CD4-positive, alpha-beta T cell (primary cell): Measurements from ENCODE around the gene CIAO2A. TPM values are rescaled to one million over a fixed set of nuclear protein-coding genes. Genes with fewer than 3 reads are reported as not detected.

Experiments
- ATAC-seq: fragments of 200-7000 bp; cut with Tn5 transposase; one replicate; pipeline ENCODE4 v1.10.0; 2022; ENCODE audit warnings: mild to moderate bottlenecking; ENCODE audit not compliant: poor library complexity
- CTCF ChIA-PET: fragments of 350-600 bp; sonication (Branson Sonifier 250); formaldehyde crosslinking; loops from one replicate; lab custom pipeline; 2021; ENCODE audit warnings: antibody characterized with exemption, inconsistent platforms; lab: Charles Lee
- POLR2A ChIA-PET: fragments of 350-600 bp; sonication (Branson Sonifier 250); formaldehyde crosslinking; loops from one replicate; lab custom pipeline; 2021; ENCODE audit warnings: antibody characterized with exemption, inconsistent platforms; lab: Charles Lee
- DNase-seq, 14 experiments: peaks; one replicate each; pipeline ENCODE4 v3.0.0-alpha.2; 2013 to 2020; ENCODE audit warnings: mixed read lengths in 2 of 14
- H3K27ac ChIP-seq, 2 donors: one replicate each; pipeline versions ENCODE4 v1.5.1 to v1.7.0; 2013; ENCODE audit warnings: low read length in 2 of 2, low read depth in 1 of 2, mild to moderate bottlenecking in 1 of 2
- H3K27me3 ChIP-seq, 2 experiments: 1 replicate in 1 of 2; 2 replicates in 1 of 2; pipeline versions ENCODE4 v1.6.1 to v1.7.0; 2013; ENCODE audit warnings: low read length in 2 of 2, control low read depth in 1 of 2, mild to moderate bottlenecking in 1 of 2, moderate library complexity in 1 of 2; ENCODE audit not compliant: insufficient read depth in 2 of 2, control insufficient read depth in 1 of 2
- H3K36me3 ChIP-seq: one replicate; pipeline ENCODE4 v1.6.1; 2013; ENCODE audit warnings: low read length, control low read depth; ENCODE audit not compliant: insufficient read depth
- H3K4me1 ChIP-seq: one replicate; pipeline ENCODE4 v1.6.1; 2013; ENCODE audit warnings: low read length, control low read depth; ENCODE audit not compliant: insufficient read depth
- H3K4me3 ChIP-seq: one replicate; pipeline ENCODE4 v1.5.1; 2013; ENCODE audit warnings: mild to moderate bottlenecking, low read length, moderate library complexity
- H3K9me3 ChIP-seq, 2 experiments: 1 replicate in 1 of 2; 2 replicates in 1 of 2; pipeline versions ENCODE4 v1.6.1 to v1.7.0; 2013; ENCODE audit warnings: low read length in 2 of 2, mild to moderate bottlenecking in 2 of 2, control low read depth in 1 of 2, moderate library complexity in 1 of 2; ENCODE audit not compliant: control insufficient read depth in 1 of 2, insufficient read depth in 1 of 2
- H3K27ac Mint-ChIP-seq: one replicate; pipeline ENCODE4 v1.8.0; 2020; ENCODE audit warnings: mixed read lengths
- H3K27me3 Mint-ChIP-seq: one replicate; pipeline ENCODE4 v1.8.0; 2021; ENCODE audit warnings: mixed read lengths
- H3K36me3 Mint-ChIP-seq: one replicate; pipeline ENCODE4 v1.8.0; 2021; ENCODE audit warnings: low read depth, mixed read lengths
- H3K4me1 Mint-ChIP-seq: one replicate; pipeline ENCODE4 v1.8.0; 2021; ENCODE audit warnings: low read depth, mixed read lengths
- H3K4me3 Mint-ChIP-seq: one replicate; pipeline ENCODE4 v1.8.0; 2020; ENCODE audit warnings: mild to moderate bottlenecking, mixed read lengths
- H3K9me3 Mint-ChIP-seq: one replicate; pipeline ENCODE4 v1.8.0; 2020; ENCODE audit warnings: mixed read lengths
- intact Hi-C, 2 experiments: fragments of 100-400 bp; cut with DNase I in 1 of 2; cut with micrococcal nuclease in 1 of 2; formaldehyde crosslinking; loops; one replicate each; pipeline versions ENCODE4 v1.15.1 to v1.9.0; 2023 to 2025; cut with DNase I, micrococcal nuclease
- total RNA-seq, 174 experiments: library from RNA in 2 of 174; stranded (reverse) in 2 of 174; gene quantifications; one replicate each; pipeline ENCODE4 v1.2.3 and lab custom pipeline; 2021 to 2026
- TF ChIP-seq, protein P1 (sequence below): fragments of 200-600 bp; IDR thresholded peaks from one replicate; pipeline ENCODE4 v1.8.0; 2022; ENCODE audit warnings: antibody characterized with exemption, mild to moderate bottlenecking

The CIAO2A gene
- total RNA-seq, 2 experiments from 2014 or later, result 10.9 to 12.2 TPM

DNA sequence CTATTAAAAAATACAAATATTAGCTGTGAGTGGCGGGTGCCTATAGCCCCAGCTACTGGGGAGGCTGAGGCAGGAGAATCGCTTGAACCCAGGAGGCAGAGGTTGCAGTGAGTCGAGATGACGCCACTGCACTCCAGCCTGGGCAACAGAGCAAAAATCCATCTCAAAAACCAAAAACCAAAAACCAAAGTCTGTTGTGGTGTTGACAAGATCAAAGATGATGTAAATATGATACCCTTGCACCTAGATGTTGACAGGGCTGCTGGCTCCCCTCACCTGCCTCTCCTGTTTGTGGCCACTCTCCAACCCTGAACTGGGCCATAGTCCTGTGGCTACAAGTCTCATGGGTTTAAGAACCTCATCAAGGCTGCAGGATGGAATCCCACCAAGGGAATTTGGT lies 63.5 kb downstream of the CIAO2A start:
- H3K4me1 Mint-ChIP-seq, result peaks cover 8% of the 10 kb centered on the region
- no peaks in the 10 kb centered on the region for H3K36me3 ChIP-seq
- no peaks in the 10 kb centered on the region for H3K27me3 Mint-ChIP-seq
- no peak for DNase-seq
- no peak for ATAC-seq
- H3K9me3 Mint-ChIP-seq, result no peaks in the 10 kb centered on the region
- intact Hi-C loops, result no loop called here
- no peak overlapping the region for H3K4me3 Mint-ChIP-seq
- no peak overlapping the region for H3K4me3 ChIP-seq
- H3K9me3 ChIP-seq, result no peaks in the 10 kb centered on the region
- H3K36me3 Mint-ChIP-seq, result no peaks in the 10 kb centered on the region
- no peak overlapping the region for H3K27ac Mint-ChIP-seq
- no peaks in the 10 kb centered on the region for H3K27me3 ChIP-seq
- no peaks in the 10 kb centered on the region for H3K4me1 ChIP-seq
- TF ChIP-seq, protein P1, sequence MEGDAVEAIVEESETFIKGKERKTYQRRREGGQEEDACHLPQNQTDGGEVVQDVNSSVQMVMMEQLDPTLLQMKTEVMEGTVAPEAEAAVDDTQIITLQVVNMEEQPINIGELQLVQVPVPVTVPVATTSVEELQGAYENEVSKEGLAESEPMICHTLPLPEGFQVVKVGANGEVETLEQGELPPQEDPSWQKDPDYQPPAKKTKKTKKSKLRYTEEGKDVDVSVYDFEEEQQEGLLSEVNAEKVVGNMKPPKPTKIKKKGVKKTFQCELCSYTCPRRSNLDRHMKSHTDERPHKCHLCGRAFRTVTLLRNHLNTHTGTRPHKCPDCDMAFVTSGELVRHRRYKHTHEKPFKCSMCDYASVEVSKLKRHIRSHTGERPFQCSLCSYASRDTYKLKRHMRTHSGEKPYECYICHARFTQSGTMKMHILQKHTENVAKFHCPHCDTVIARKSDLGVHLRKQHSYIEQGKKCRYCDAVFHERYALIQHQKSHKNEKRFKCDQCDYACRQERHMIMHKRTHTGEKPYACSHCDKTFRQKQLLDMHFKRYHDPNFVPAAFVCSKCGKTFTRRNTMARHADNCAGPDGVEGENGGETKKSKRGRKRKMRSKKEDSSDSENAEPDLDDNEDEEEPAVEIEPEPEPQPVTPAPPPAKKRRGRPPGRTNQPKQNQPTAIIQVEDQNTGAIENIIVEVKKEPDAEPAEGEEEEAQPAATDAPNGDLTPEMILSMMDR, result no peak
- H3K27ac ChIP-seq, result no peak overlapping the region
- CTCF ChIA-PET, result interaction anchor here (1.7 kb wide), 1 partner anchor 16 kb away, joined by 9 read pairs; the partner anchor contains the start of gene DAPK2
- POLR2A ChIA-PET, result no interaction called here

DNA sequence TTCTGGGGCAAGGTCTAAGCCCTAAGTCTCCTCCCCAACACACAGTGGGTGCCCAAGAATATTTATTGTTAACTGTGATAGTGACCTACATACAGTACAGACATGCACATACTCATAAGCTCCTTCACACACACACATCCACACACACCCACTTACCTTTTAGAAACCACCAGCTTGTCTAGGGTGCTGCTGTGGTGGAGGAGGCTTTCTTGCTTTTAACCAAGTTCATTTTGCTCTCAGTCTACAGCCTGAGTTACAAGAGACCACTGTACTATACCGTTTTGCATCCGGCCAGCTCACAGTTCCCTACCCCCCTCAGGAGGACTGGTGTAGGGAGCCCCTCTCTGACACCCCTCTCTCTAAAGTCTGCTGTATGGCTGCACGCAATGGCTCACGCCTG lies 64.0 kb downstream of the CIAO2A start:
- Mint-ChIP-seq H3K4me1 (peaks cover 8% of the 10 kb centered on the region), H3K9me3 (no peaks in the 10 kb centered on the region), H3K4me3 (no peak overlapping the region), H3K27ac (no peak overlapping the region), H3K27me3 (no peaks in the 10 kb centered on the region), H3K36me3 (no peaks in the 10 kb centered on the region)
- DNase-seq, result no peak
- intact Hi-C loops, result no loop called here
- Histone ChIP-seq H3K4me1 (no peaks in the 10 kb centered on the region), H3K9me3 (no peaks in the 10 kb centered on the region), H3K36me3 (no peaks in the 10 kb centered on the region), H3K27me3 (no peaks in the 10 kb centered on the region), H3K27ac (no peak overlapping the region), H3K4me3 (no peak overlapping the region)
- ChIA-PET CTCF (interaction anchor here (1.7 kb wide), 1 partner anchor 17 kb away, joined by 9 read pairs; the partner anchor contains the start of gene DAPK2), POLR2A (no interaction called here)
- TF ChIP-seq, protein P1, result no peak
- ATAC-seq, result peak; percentile 24

DNA sequence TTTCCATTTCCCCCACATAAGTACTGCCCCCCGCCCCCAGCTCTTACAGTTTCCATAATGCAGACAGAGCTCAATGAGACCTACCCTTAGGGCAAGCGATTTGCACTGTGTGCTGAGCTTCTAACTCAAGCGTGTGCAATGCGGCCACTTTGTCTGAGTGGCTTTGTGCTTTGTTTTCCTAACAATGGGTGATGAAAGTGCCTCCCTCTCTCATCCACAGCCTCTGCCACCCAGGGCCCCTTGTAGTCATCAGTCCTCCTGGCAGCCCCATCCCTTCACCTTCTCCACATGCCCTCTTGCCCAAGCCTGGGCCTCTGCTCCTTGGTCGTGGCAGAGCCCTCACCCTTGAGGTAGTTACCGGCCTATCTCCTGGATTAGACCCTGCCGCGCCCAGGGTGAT lies 64.5 kb downstream of the CIAO2A start:
- H3K27ac ChIP-seq, result no peak overlapping the region
- POLR2A ChIA-PET, result no interaction called here

More for the DNA sequence above, 64.5 kb downstream of the CIAO2A start:
- no peaks in the 10 kb centered on the region for H3K9me3 Mint-ChIP-seq
- H3K4me1 Mint-ChIP-seq, result peaks cover 8% of the 10 kb centered on the region
- no peak overlapping the region for H3K27ac Mint-ChIP-seq
- Histone ChIP-seq H3K4me1 (no peaks in the 10 kb centered on the region), H3K9me3 (no peaks in the 10 kb centered on the region), H3K4me3 (no peak overlapping the region), H3K36me3 (no peaks in the 10 kb centered on the region), H3K27me3 (no peaks in the 10 kb centered on the region)
- no peak for ATAC-seq
- TF ChIP-seq, protein P1, result no peak
- H3K27me3 Mint-ChIP-seq, result no peaks in the 10 kb centered on the region
- no peak overlapping the region for H3K4me3 Mint-ChIP-seq
- H3K36me3 Mint-ChIP-seq, result no peaks in the 10 kb centered on the region
- CTCF ChIA-PET, result interaction anchor here (0.6 to 1.7 kb wide), 2 partner anchors 17 to 165 kb away, joined by 5 to 9 read pairs; partner anchors contain the start of gene DAPK2
- no peak for DNase-seq
- intact Hi-C loops, result no loop called here
